ENCODE measurements around the gene CTSS.

Gene CTSS

GRCh38 chr1:150760013-150760412 lies 5.6 kb downstream of the CTSS start:
- Mint-ChIP-seq H3K4me3 (no peak overlapping the region), H3K9me3 (peaks cover 12% of the 10 kb centered on the region), H3K36me3 (ENCODE audit: low read depth) (peaks cover 6% of the 10 kb centered on the region), H3K27ac (no peak overlapping the region), H3K4me1 (peaks cover 7% of the 10 kb centered on the region), H3K27me3 (ENCODE audit: low read depth) (no peaks in the 10 kb centered on the region)
- no peak for TF ChIP-seq CTCF (IDR thresholded peaks at IDR 0.05; ENCODE audit: unreplicated experiment in 3 of 3)

GRCh38 chr1:150753416-150753815 lies 12.2 kb downstream of the CTSS start:
- H3K4me3 Mint-ChIP-seq: no peak overlapping the region
- H3K27me3 Mint-ChIP-seq (ENCODE audit: low read depth): no peaks in the 10 kb centered on the region
- no peak for TF ChIP-seq CTCF (IDR thresholded peaks at IDR 0.05; ENCODE audit: unreplicated experiment in 3 of 3)
- no peaks in the 10 kb centered on the region for H3K36me3 Mint-ChIP-seq (ENCODE audit: low read depth)
- H3K27ac Mint-ChIP-seq: no peak overlapping the region
- H3K4me1 Mint-ChIP-seq: no peaks in the 10 kb centered on the region
- H3K9me3 Mint-ChIP-seq: no peaks in the 10 kb centered on the region

DNA sequence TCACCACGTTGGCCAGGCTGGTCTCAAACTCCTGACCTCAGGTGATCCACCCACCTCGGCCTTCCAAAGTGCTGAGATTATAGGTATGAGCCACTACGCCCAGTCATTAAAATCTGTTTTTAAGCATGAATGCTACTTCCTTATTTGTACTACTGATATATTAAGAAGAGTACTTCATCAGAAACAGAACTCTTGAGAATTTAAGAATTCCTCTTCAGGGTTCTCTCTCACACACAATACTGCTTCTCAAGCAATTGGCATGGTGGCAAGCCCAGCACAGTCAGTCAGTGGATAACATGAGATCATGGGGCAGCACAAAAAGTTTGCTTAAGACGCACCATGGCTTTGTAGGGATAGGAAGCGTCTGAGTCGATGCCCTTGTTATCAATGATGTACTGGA lies 14.1 kb downstream of the CTSS start:
- no peaks in the 10 kb centered on the region for H3K9me3 Mint-ChIP-seq
- H3K27me3 Mint-ChIP-seq (ENCODE audit: low read depth): no peaks in the 10 kb centered on the region
- H3K36me3 Mint-ChIP-seq (ENCODE audit: low read depth): no peaks in the 10 kb centered on the region
- no peak for TF ChIP-seq CTCF (IDR thresholded peaks at IDR 0.05; ENCODE audit: unreplicated experiment in 3 of 3)
- H3K4me3 Mint-ChIP-seq: no peak overlapping the region
- H3K27ac Mint-ChIP-seq: no peak overlapping the region
- H3K4me1 Mint-ChIP-seq: no peaks in the 10 kb centered on the region

- H3K4me3 Mint-ChIP-seq: no peak overlapping the region
- no peak for TF ChIP-seq CTCF (IDR thresholded peaks at IDR 0.05; ENCODE audit: unreplicated experiment in 3 of 3)
- H3K27ac Mint-ChIP-seq: no peak overlapping the region
- no peaks in the 10 kb centered on the region for H3K36me3 Mint-ChIP-seq (ENCODE audit: low read depth)
- no peaks in the 10 kb centered on the region for H3K4me1 Mint-ChIP-seq
- no peaks in the 10 kb centered on the region for H3K27me3 Mint-ChIP-seq (ENCODE audit: low read depth)
- no peaks in the 10 kb centered on the region for H3K9me3 Mint-ChIP-seq
Measured at GRCh38 chr1:150749720-150750311, 15.8 kb downstream of the CTSS start.

- Mint-ChIP-seq H3K9me3 (no peaks in the 10 kb centered on the region), H3K36me3 (ENCODE audit: low read depth) (no peaks in the 10 kb centered on the region), H3K4me3 (no peak overlapping the region), H3K27me3 (ENCODE audit: low read depth) (no peaks in the 10 kb centered on the region), H3K27ac (no peak overlapping the region), H3K4me1 (no peaks in the 10 kb centered on the region)
- no peak for TF ChIP-seq CTCF (IDR thresholded peaks at IDR 0.05; ENCODE audit: unreplicated experiment in 3 of 3)
Measured at GRCh38 chr1:150748878-150749719, 16.5 kb downstream of the CTSS start.
